ENCODE measurements around the gene TMED8. TPM values are rescaled to one million over a fixed set of nuclear protein-coding genes. Genes with fewer than 3 reads are reported as not detected.

The TMED8 gene
- total and polyA plus RNA-seq, 2 of the 13 experiments (the other 11 are each of a cell fraction or from before 2014, with no cell fraction given) = 6.0 to 11.7 TPM

DNA sequence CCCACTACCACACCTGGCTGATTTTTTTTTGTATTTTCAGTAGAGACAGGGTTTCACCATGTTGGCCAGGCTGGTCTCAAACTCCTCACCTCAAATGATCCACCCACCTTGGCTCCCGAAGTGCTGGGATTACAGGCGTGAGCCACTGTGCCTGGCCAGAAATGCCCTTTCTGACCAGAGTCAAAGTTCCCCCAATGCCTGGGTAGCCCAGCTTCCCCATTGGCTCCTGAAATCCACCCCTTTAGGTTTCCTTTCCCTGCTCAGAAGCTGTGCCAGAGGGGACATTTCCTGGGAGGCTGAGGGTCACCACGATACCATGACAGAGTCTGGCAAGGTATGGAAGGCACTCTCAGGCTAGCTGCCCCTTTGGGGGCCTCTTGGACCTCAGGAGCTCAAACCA is 52.6 kb downstream of the TMED8 start:
- no TSS peak for BruUV-seq (replicated peaks)
- FAIRE-seq = no peak
- Histone ChIP-seq H3K4me2 (ENCODE audit: low read depth, low read length) (no peak overlapping the region), H3K9me3 (ENCODE audit: low read length) (no peaks in the 10 kb centered on the region), H2AFZ (ENCODE audit: low read length) (no peak overlapping the region), H3K4me3 (replicated peaks in 1 of 3; ENCODE audit: insufficient read depth in 1 of 3, low read depth in 2 of 3, low read length in 3 of 3) (no peak overlapping the region), H3K9ac (ENCODE audit: insufficient read depth, low read depth, low read length) (no peak overlapping the region), H4K20me1 (ENCODE audit: insufficient read depth, low read length) (no peaks in the 10 kb centered on the region), H3K27me3 (ENCODE audit: control insufficient read depth in 1 of 2, insufficient read depth in 2 of 2, low read length in 2 of 2) (no peaks in the 10 kb centered on the region), H3K4me1 (ENCODE audit: insufficient read depth, low read length) (peaks cover 48% of the 10 kb centered on the region), H3K79me2 (ENCODE audit: insufficient read depth, low read length) (peaks cover 14% of the 10 kb centered on the region), H3K36me3 (replicated peaks in 1 of 2; ENCODE audit: control insufficient read depth in 1 of 2, insufficient read depth in 2 of 2, low read length in 2 of 2) (no peaks in the 10 kb centered on the region), H3K27ac (ENCODE audit: extremely low read length, insufficient read depth, low read length) (no peak overlapping the region)
- in situ Hi-C loops (cut with HindIII; ENCODE audit: extremely low pct_ligation_motif_present, low pct_unique_long_range_greater_than_20kb) = no loop called here
- intact Hi-C loops (cut with micrococcal nuclease; ENCODE audit: unreplicated experiment) = loop anchor here (2.0 to 5.0 kb wide), 3 partner anchors 53 to 133 kb away; partner anchors contain the start of genes AHSA1, SAMD15, TMED8 and VIPAS39
- ChIA-PET CTCF (ENCODE audit: low intra/inter-chr PET ratio, low total read pairs) (interaction anchor here (0.7 kb wide), 1 partner anchor 14 kb away, joined by 3 read pairs; no protein-coding TSS in a partner anchor), POLR2A (interaction anchor here (0.9 to 2.2 kb wide), 3 partner anchors 9 to 53 kb away, joined by 3 to 7 read pairs (median 5); partner anchors contain the start of genes SAMD15 and TMED8)
- no peak for ATAC-seq
- DNase-seq (ENCODE audit: low spot score) = no peak
- 76% methylated on average over 3 of the region's 3 CpGs for WGBS (ENCODE audit: low lambda C conversion rate)
- TF ChIP-seq ZNF576 (CRISPR knock-in tag; IDR thresholded peaks at IDR 0.05) (no peak), ATM (IDR thresholded peaks at IDR 0.05; ENCODE audit: borderline replicate concordance) (no peak), RAD21 (CRISPR knock-in tag; IDR thresholded peaks at IDR 0.05) (no peak), FOXK2 (IDR thresholded peaks at IDR 0.05) (no peak), BCLAF1 (IDR thresholded peaks at IDR 0.05) (no peak), NONO (IDR thresholded peaks at IDR 0.05) (no peak), NONO (CRISPR knock-in tag; conservative IDR thresholded peaks at IDR 0.05) (no peak), ZNF747 (CRISPR knock-in tag; IDR thresholded peaks at IDR 0.05; ENCODE audit: borderline replicate concordance) (no peak), REL (CRISPR knock-in tag; conservative IDR thresholded peaks at IDR 0.05) (no peak), ATF1 (CRISPR knock-in tag; IDR thresholded peaks at IDR 0.05) (no peak), ARID5B (CRISPR knock-in tag; IDR thresholded peaks at IDR 0.05) (no peak), BCL6 (CRISPR knock-in tag; IDR thresholded peaks at IDR 0.05) (no peak)
- TF ChIP-seq, protein P1, sequence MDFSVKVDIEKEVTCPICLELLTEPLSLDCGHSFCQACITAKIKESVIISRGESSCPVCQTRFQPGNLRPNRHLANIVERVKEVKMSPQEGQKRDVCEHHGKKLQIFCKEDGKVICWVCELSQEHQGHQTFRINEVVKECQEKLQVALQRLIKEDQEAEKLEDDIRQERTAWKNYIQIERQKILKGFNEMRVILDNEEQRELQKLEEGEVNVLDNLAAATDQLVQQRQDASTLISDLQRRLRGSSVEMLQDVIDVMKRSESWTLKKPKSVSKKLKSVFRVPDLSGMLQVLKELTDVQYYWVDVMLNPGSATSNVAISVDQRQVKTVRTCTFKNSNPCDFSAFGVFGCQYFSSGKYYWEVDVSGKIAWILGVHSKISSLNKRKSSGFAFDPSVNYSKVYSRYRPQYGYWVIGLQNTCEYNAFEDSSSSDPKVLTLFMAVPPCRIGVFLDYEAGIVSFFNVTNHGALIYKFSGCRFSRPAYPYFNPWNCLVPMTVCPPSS (IDR thresholded peaks at IDR 0.05) = no peak
- TF ChIP-seq, protein P2, sequence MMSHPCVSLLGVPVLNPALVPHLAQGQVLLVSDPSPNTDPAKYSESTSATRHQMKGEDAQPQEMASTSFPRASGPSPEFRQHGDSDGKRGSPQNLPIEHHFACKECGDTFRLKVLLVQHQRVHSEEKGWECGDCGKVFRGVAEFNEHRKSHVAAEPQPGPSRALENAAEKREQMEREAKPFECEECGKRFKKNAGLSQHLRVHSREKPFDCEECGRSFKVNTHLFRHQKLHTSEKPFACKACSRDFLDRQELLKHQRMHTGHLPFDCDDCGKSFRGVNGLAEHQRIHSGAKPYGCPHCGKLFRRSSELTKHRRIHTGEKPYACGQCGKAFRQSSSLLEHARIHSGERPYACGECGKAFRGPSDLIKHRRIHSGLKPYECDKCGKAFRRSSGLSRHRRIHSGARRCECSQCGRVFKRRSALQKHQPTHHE (CRISPR knock-in tag; IDR thresholded peaks at IDR 0.05; ENCODE audit: borderline replicate concordance) = no peak
